Activated CD4-positive, alpha-beta T cell treated with anti-CD3 and anti-CD28 coated beads, Interleukin-2, Interleukin-6, amounts not matched to agents 100 ng/mL and 50 ng/mL, durations not matched to agents 16 hours and 8 hours (primary cell): ENCODE measurements around the gene PATJ.
"Not testable (repeated sequence)": the region's sequence is repeated elsewhere in the genome, so short reads cannot be mapped to it uniquely, and the experiment has no call there.

Experiments
- DNase-seq: peaks from one replicate; pipeline ENCODE4 v3.0.0-alpha.2; 2020

The PATJ gene

GRCh38 chr1:61951731-61952580, 209.7 kb downstream of the PATJ start:
- DNase-seq = no peak

GRCh38 chr1:61952675-61953074, 210.4 kb downstream of the PATJ start:
- no peak for DNase-seq

- DNase-seq = no peak
These were observed 211.0 kb downstream of the PATJ start for GRCh38 chr1:61953076-61953789.

GRCh38 chr1:61953790-61954150, 211.5 kb downstream of the PATJ start:
- DNase-seq = no peak

- no peak for DNase-seq
These were observed 213.0 kb downstream of the PATJ start for GRCh38 chr1:61955261-61955660.

- no peak for DNase-seq
These were observed 213.9 kb downstream of the PATJ start for GRCh38 chr1:61956016-61956645.

GRCh38 chr1:61956784-61957183, 214.5 kb downstream of the PATJ start:
- no peak for DNase-seq

- DNase-seq = no peak
These were observed 218.7 kb downstream of the PATJ start for GRCh38 chr1:61961009-61961408.

- no peak for DNase-seq
These were observed 220.4 kb downstream of the PATJ start for GRCh38 chr1:61962631-61963030.

GRCh38 chr1:61966450-61967225, 224.4 kb downstream of the PATJ start:
- not testable (repeated sequence) for DNase-seq

- no peak for DNase-seq
These were observed 225.5 kb downstream of the PATJ start for GRCh38 chr1:61967750-61968149.

GRCh38 chr1:61968869-61969268, 226.6 kb downstream of the PATJ start:
- no peak for DNase-seq

- DNase-seq = no peak
These were observed 231.0 kb downstream of the PATJ start for GRCh38 chr1:61973100-61973837.

- no peak for DNase-seq
These were observed 233.4 kb downstream of the PATJ start for GRCh38 chr1:61975638-61976037.

- no peak for DNase-seq
These were observed 234.3 kb downstream of the PATJ start for GRCh38 chr1:61976566-61976965.

GRCh38 chr1:61978796-61979195, 236.5 kb downstream of the PATJ start:
- DNase-seq = no peak

- DNase-seq = no peak
These were observed 237.4 kb downstream of the PATJ start for GRCh38 chr1:61979729-61980128.

GRCh38 chr1:61980561-61980960, 238.3 kb downstream of the PATJ start:
- DNase-seq = peak; percentile 16

GRCh38 chr1:61981870-61982660, 239.8 kb downstream of the PATJ start:
- no peak for DNase-seq

GRCh38 chr1:61983236-61983635, 241.0 kb downstream of the PATJ start:
- DNase-seq = no peak

- no peak for DNase-seq
These were observed 250.0 kb downstream of the PATJ start for GRCh38 chr1:61992257-61992656.
